MM.1S (cell line): ENCODE data around the gene OASL.

Experiments
- EZH2 ChIP-seq: fragments of 300-600 bp; sonication (generic); optimal IDR thresholded peaks from 2 replicates; pipeline ENCODE3; 2017; ENCODE audit warnings: low read depth, mild to moderate bottlenecking, antibody characterized with exemption, low read length, mixed read lengths
- EZH2phosphoT487 ChIP-seq: fragments of 300-600 bp; sonication (generic); IDR thresholded peaks from 2 replicates; pipeline ENCODE4 v1.6.1; 2018; ENCODE audit warnings: antibody characterized with exemption, low read length
- TF ChIP-seq, protein P1 (sequence below): fragments of 300-600 bp; sonication (generic); IDR thresholded peaks from 2 replicates; pipeline ENCODE4 v1.5.1; 2016; ENCODE audit warnings: antibody characterized with exemption, low read length, mixed read lengths

DNA sequence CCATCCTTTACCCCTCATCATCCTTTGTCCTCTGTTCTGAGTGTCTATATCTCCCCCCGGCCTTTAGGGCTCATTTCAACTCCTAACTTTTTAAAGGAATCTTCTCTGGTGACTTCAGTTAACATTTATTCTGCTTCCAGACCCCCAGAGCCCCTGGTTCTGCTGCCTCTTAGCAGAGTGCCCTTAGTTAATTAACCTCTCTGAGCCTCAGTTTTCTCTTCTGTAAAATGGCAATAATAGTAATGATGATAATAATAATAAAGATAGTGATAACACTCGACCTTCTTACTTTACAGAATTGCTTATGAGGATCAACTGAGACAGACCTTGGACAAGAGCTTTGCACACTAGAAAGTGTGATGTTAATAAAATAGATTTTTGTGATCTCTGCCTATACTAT is 16.3 kb downstream of the OASL start:
- TF ChIP-seq, protein P1, sequence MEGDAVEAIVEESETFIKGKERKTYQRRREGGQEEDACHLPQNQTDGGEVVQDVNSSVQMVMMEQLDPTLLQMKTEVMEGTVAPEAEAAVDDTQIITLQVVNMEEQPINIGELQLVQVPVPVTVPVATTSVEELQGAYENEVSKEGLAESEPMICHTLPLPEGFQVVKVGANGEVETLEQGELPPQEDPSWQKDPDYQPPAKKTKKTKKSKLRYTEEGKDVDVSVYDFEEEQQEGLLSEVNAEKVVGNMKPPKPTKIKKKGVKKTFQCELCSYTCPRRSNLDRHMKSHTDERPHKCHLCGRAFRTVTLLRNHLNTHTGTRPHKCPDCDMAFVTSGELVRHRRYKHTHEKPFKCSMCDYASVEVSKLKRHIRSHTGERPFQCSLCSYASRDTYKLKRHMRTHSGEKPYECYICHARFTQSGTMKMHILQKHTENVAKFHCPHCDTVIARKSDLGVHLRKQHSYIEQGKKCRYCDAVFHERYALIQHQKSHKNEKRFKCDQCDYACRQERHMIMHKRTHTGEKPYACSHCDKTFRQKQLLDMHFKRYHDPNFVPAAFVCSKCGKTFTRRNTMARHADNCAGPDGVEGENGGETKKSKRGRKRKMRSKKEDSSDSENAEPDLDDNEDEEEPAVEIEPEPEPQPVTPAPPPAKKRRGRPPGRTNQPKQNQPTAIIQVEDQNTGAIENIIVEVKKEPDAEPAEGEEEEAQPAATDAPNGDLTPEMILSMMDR, result no peak
- TF ChIP-seq EZH2phosphoT487 (no peak), EZH2 (no peak)
